Measurements from ENCODE around the gene TMEM178A.

The TMEM178A gene

DNA sequence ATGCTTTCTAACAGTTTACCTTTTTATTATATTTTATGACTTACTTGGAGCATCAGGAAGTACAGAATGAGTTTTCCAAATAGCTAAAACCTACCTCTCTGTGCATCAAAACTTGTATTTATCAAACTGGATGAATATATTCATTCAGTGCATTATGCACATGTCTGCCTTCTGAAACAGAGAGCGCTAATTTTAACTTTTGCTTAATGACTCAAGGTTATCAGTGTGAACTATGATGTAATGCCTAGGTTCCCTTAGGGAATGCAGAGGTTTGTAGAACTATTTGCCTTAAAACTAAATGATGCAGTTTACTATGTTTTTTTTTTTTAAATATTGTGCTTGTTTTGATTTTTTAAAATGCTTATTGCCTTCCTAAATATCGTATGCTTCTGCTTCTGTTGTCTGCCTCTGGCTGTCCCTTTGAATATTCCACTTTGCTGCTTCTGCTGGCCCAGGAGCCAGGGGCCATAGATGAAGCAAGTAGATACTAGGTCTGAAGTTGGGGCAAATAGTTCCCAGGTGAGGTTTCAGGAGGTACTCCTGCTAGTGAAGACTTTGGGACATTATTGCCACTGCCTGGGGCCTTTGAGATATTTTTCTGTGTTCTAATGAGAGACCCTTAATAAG is 16.5 kb downstream of the TMEM178A start:
- no peak for DNase-seq

GRCh38 chr2:39683022-39683699 is 17.4 kb downstream of the TMEM178A start:
- DNase-seq, result no peak

DNA sequence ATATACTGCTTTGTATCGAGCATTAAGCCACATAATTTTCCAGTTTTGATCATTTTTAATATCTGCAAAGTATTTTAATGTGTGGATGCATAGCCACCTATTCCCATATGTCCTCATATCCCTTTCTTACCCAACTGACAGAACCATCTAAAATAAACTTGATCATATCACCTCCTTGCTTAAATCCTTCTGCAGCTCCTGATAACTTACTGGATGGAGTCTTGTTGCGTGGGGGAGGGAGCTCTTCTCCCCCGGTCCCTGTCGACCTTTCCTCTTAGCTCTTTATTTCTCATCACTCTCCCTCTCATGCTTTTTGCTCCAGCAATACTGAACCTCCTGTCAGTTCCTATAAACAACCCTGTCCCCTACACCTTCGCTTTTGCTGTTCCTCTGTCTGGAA is 18.7 kb downstream of the TMEM178A start:
- DNase-seq, result no peak

- DNase-seq, result no peak
Measured at GRCh38 chr2:39685126-39685525, 19.4 kb downstream of the TMEM178A start.

- no peak for DNase-seq
Measured at GRCh38 chr2:39686456-39686855, 20.7 kb downstream of the TMEM178A start.

DNA sequence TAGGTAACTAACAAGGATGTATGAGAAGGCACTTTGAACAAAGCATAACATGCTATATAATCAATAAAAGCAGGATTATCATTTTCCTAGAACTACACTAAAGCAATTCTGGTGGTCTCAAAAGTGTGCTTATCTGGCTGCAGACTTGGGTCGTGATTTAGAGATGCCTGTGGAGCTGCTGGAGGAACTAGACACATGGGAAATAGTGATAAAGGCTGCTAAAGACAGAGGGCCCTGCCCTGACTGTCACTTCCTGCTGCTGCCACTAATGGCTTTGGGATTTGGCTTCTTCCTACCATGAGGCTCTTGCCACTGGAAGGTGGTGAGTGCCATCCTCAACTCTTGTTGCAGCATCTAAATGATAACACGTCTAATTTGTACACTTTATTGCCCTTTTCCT is 22.5 kb downstream of the TMEM178A start:
- no peak for DNase-seq

GRCh38 chr2:39689272-39689841 is 23.6 kb downstream of the TMEM178A start:
- peak; percentile 23 for DNase-seq

DNA sequence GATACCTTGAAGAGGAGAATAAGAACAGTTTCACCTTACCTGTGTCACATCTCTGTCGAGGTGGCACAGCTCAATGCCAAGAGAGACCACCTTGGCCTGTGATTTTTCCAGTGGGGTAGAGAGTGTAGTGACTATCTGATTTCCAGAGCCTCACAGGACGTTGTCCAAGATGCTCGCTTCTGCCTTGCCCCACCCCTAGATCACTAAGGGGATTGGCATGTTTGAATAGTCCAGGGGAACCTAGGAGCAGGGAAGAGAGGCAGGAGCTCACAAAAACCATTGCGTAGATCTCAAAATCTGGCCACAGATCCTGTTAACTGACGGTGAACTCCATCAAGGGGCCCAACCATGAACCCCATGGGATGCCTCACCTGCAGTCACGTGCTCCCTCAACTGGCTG is 24.2 kb downstream of the TMEM178A start:
- no peak for DNase-seq

DNA sequence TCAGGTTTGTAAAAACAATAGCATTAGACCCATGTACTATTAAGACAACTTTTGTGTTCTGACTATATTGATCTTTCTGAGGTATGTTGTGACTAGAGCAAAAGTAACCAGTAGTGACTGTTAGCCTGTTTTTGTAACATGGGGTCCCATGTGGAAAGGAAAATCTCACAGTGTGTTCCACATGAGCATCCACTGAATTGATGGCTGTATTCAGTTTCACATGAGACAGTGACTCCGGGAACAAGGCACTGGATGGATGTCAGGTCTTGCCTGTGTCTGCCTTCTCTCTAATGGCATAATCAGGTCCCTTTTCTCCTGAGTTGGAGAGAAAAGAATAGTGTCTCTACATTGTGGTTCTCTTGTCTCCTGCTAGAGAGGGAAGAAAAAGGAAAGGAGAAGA is 27.5 kb downstream of the TMEM178A start:
- DNase-seq, result no peak

DNA sequence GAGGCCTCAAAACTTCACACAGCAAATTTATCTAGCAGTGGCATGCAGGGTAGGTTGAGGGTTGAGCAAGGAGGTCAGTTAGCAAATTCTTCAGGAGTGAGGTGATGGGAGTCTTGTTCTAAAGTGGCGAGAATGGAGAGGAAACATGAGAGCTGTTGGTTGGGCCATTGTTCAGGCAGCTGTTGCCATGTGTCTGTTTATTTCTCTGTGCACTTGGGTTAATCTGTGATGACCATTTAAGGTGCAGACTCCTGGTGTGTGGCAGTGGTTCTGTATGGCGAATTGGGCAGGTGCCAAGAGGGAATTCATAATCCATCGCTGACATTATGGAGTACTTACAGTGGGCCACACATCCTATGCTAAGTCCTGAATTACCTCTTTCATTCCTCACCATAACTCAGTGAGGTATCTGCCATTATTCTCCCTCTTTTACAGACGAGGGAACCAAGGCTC is 30.4 kb downstream of the TMEM178A start:
- DNase-seq, result peak; percentile 85

GRCh38 chr2:39696838-39697237 is 31.1 kb downstream of the TMEM178A start:
- DNase-seq, result peak; percentile 57

DNA sequence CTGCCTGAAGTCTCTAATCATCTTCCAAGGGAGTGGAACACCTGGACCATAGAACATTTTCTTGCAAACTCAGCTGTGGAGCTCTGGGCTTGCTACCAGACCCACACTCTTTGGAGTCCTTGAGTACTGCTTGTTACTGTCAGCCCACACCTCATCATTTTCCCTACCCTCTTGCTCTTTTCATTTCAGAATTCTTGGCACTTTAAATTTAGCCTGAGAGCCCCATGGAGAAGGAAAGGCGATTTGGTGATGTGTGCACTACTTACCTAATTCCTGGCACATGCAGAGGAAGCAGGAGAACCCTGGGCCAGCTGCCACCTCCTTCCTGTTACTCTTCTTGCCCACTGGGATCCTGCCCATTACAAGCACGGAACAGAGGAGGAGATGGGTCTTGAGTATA is 31.7 kb downstream of the TMEM178A start:
- no peak for DNase-seq

- no peak for DNase-seq
Measured at GRCh38 chr2:39701137-39701536, 35.4 kb downstream of the TMEM178A start.

DNA sequence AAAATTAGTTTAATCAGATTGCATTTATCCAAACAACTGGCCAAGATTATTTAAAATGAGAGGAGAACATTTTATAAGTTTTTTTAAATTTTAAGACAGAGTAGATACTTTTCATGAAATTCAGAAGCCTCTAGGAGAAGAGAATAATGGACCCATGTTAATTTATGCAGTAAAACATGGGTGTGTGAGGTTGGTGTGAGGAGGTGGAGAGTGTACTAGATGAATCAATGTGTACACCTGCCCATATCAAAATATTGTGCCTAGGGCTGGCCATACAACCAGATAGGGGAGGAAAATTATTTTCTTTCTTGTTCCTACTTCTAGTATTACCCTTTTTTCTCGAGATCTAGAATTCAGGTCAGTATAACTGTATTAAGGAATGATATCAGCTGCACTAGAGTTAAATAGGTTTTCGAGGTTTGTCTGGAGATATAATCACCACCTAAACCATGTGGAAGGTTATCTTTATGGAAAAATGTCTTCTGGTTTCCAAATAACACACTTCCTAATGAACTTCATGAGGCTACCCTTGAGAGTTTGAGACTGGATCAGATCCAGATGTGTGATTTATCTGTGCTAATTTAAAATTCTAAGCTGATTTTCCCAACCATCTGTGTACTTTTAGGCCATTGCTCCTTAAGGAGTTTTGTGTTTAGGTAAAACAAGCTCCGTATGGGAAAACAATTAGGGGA is 37.6 kb downstream of the TMEM178A start:
- no peak for DNase-seq

DNA sequence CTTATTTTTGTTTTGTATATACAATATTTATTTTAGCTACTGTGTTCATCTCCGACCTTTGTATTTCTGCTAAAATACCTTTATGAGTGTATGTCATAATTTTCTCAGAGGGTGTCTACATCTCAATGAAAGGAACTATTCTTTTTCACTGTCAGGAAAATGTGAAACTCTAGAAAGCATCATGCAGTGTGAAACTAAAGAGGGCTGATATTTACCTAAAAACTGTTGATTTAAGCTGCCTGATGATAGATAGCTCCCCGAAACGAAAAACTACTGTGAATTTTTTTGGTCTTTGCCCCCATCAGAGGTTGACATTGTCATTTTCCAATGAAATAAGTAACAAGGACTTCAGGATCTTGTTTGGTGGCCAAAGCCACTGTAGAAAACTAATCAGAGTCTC is 38.8 kb downstream of the TMEM178A start:
- DNase-seq, result no peak

- no peak for DNase-seq
Measured at GRCh38 chr2:39705638-39706037, 39.9 kb downstream of the TMEM178A start.

- DNase-seq, result no peak
Measured at GRCh38 chr2:39706312-39706711, 40.6 kb downstream of the TMEM178A start.

GRCh38 chr2:39706945-39707344 is 41.2 kb downstream of the TMEM178A start:
- no peak for DNase-seq

GRCh38 chr2:39708003-39708402 is 42.3 kb downstream of the TMEM178A start:
- DNase-seq, result no peak

DNA sequence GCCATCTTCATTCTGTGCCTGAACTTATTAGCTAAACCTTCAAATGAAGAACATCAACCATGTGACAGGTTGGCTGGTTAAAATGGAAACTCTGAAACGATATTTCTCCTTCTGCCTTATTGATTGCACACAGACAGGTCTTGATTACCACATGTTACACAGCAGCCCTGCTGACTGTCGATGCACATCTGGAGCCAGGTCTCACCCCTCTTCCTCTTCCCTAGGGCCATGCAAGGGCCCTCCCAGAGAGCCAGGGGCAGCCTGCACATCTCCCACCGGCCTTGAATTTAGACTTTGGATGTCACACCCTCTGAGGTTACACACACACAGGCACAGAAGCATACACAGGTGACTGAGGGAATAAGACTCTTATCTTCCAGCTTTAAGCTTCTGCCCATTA is 45.1 kb downstream of the TMEM178A start:
- no peak for DNase-seq

GRCh38 chr2:39712953-39713352 is 47.2 kb downstream of the TMEM178A start:
- DNase-seq, result no peak

GRCh38 chr2:39715095-39715494 is 49.4 kb downstream of the TMEM178A start:
- no peak for DNase-seq

- no peak for DNase-seq
Measured at GRCh38 chr2:39715822-39716221, 50.1 kb downstream of the TMEM178A start.

- DNase-seq, result no peak
Measured at GRCh38 chr2:39717067-39717466, 51.4 kb downstream of the TMEM178A start.

Measured in NCI-H1092 treated with DMSO at 0.1 percent for 48 hours (cell line).